ENCODE data around the gene RNF112. TPM values are rescaled to one million over a fixed set of nuclear protein-coding genes. Genes with fewer than 3 reads are reported as not detected.
"Not testable (repeated sequence)": the region's sequence is repeated elsewhere in the genome, so short reads cannot be mapped to it uniquely, and the experiment has no call there.

The RNF112 gene
- total RNA-seq, 1 experiment from 2014 or later: 0.18 TPM

DNA sequence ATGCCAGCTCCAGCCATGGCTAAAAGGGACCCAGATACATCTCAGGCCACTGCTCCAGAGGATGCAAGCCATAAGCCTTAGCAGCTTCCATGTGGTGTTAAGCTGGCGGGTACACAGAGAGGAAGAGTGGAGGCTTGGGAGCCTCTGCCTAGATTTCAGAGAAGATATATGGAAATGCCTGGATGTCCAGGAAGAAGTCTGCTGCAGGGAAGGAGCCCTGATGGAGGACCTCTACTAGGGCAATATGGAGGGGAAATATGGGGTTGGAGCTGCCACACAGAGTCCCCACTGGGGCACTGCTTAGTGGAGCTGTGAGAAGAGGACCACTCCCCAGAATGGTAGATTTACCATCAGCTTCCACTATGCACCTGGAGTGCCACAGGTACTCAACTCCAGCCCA lies 32.1 kb downstream of the RNF112 start:
- no peak for ATAC-seq
- intact Hi-C loops (cut with micrococcal nuclease): no loop called here
- Histone ChIP-seq H4K20me1 (ENCODE audit: low read length) (no peaks in the 10 kb centered on the region), H3K36me3 (ENCODE audit: low read depth, low read length) (no peaks in the 10 kb centered on the region), H3K79me2 (ENCODE audit: low read length) (no peaks in the 10 kb centered on the region), H3K4me3 (ENCODE audit: low read length) (no peak overlapping the region), H3K9ac (ENCODE audit: low read length) (no peak overlapping the region), H3K4me1 (ENCODE audit: insufficient read depth, low read length) (no peaks in the 10 kb centered on the region), H3K4me2 (ENCODE audit: low read length) (no peak overlapping the region), H3F3A (ENCODE audit: low read length, unreplicated experiment) (no peaks in the 10 kb centered on the region), H2AFZ (ENCODE audit: low read length) (no peak overlapping the region), H3K27ac (ENCODE audit: low read length) (no peak overlapping the region), H3K27me3 (ENCODE audit: low read length) (no peaks in the 10 kb centered on the region), H3K9me2 (replicated peaks; ENCODE audit: low read length) (no peaks in the 10 kb centered on the region), H3K9me3 (ENCODE audit: low read length) (peaks cover 8% of the 10 kb centered on the region)
- no peak for DNase-seq
- CTCF ChIA-PET: no interaction called here
- no TSS peak for BruUV-seq (replicated peaks)
- POLR2A ChIA-PET (ENCODE audit: unreplicated experiment): no interaction called here
- TF ChIP-seq EZH2 (IDR thresholded peaks at IDR 0.05; ENCODE audit: low read length, unreplicated experiment) (no peak), EZH2phosphoT487 (IDR thresholded peaks at IDR 0.05; ENCODE audit: borderline replicate concordance, low read length) (no peak)
- TF ChIP-seq, protein P1, sequence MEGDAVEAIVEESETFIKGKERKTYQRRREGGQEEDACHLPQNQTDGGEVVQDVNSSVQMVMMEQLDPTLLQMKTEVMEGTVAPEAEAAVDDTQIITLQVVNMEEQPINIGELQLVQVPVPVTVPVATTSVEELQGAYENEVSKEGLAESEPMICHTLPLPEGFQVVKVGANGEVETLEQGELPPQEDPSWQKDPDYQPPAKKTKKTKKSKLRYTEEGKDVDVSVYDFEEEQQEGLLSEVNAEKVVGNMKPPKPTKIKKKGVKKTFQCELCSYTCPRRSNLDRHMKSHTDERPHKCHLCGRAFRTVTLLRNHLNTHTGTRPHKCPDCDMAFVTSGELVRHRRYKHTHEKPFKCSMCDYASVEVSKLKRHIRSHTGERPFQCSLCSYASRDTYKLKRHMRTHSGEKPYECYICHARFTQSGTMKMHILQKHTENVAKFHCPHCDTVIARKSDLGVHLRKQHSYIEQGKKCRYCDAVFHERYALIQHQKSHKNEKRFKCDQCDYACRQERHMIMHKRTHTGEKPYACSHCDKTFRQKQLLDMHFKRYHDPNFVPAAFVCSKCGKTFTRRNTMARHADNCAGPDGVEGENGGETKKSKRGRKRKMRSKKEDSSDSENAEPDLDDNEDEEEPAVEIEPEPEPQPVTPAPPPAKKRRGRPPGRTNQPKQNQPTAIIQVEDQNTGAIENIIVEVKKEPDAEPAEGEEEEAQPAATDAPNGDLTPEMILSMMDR (conservative IDR thresholded peaks at IDR 0.05; ENCODE audit: low read depth, low read length): no peak

DNA sequence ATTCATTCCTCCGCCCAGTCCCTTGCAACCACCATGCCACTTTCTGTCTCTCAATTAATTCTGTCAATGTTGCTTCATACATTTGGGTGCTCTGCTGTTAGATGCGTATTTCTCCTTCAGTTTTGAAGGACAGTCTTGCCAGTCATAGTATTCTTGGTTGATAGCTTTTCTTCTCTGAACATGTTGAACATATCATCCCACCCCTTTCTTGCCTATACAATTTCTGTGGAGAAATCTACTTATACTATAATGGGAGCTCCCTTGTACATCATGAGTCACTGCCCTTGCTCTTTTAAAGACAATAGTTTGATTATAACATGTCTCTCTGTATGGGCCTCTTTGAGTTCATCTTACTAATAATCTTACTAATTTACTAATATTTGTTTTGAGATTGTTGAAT lies 34.1 kb downstream of the RNF112 start:
- Histone ChIP-seq H3K4me1 (ENCODE audit: insufficient read depth, low read length) (peaks cover 11% of the 10 kb centered on the region), H3K9ac (ENCODE audit: low read length) (no peak overlapping the region), H3K9me3 (ENCODE audit: low read length) (peaks cover 8% of the 10 kb centered on the region), H3K4me3 (ENCODE audit: low read length) (no peak overlapping the region), H3K79me2 (ENCODE audit: low read length) (no peaks in the 10 kb centered on the region), H2AFZ (ENCODE audit: low read length) (no peak overlapping the region), H3K4me2 (ENCODE audit: low read length) (no peak overlapping the region), H3K27ac (ENCODE audit: low read length) (no peak overlapping the region), H3K27me3 (ENCODE audit: low read length) (no peaks in the 10 kb centered on the region), H3F3A (ENCODE audit: low read length, unreplicated experiment) (no peaks in the 10 kb centered on the region), H4K20me1 (ENCODE audit: low read length) (no peaks in the 10 kb centered on the region), H3K9me2 (replicated peaks; ENCODE audit: low read length) (no peaks in the 10 kb centered on the region), H3K36me3 (ENCODE audit: low read depth, low read length) (no peaks in the 10 kb centered on the region)
- DNase-seq: no peak
- intact Hi-C loops (cut with micrococcal nuclease): no loop called here
- no peak for ATAC-seq
- CTCF ChIA-PET: no interaction called here
- POLR2A ChIA-PET (ENCODE audit: unreplicated experiment): no interaction called here
- TF ChIP-seq, protein P1 (conservative IDR thresholded peaks at IDR 0.05; ENCODE audit: low read depth, low read length): no peak
- TF ChIP-seq EZH2phosphoT487 (IDR thresholded peaks at IDR 0.05; ENCODE audit: borderline replicate concordance, low read length) (no peak), EZH2 (IDR thresholded peaks at IDR 0.05; ENCODE audit: low read length, unreplicated experiment) (no peak)
- no TSS peak for BruUV-seq (replicated peaks)

DNA sequence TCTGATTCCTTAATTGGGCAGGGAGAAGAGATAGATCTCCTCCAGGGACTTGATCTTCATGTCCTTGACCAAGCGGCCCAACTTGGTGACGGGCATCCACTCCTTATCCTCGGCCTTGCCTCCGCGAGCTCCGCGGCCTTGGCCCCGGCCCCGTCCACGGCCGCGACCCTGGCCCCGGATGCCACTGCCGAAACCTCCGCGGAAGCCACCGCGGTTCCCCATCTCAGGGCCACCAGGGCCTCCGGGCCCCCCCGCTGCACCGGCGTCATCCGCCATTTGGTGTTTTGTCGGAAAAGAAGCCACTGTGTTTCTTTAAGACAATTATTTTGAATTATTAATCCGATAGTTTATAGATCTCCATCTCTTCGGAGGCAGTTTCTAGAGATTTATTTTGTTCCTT lies 35.5 kb downstream of the RNF112 start:
- not testable (repeated sequence) for DNase-seq; H3K9me3 ChIP-seq (ENCODE audit: low read length); H3K27ac ChIP-seq (ENCODE audit: low read length); H3K27me3 ChIP-seq (ENCODE audit: low read length); H4K20me1 ChIP-seq (ENCODE audit: low read length); H3K36me3 ChIP-seq (ENCODE audit: low read depth, low read length); BruUV-seq (replicated peaks); H3K9me2 ChIP-seq (replicated peaks; ENCODE audit: low read length); H3K9ac ChIP-seq (ENCODE audit: low read length); H3K79me2 ChIP-seq (ENCODE audit: low read length); H3F3A ChIP-seq (ENCODE audit: low read length, unreplicated experiment); H3K4me3 ChIP-seq (ENCODE audit: low read length); ATAC-seq
- Histone ChIP-seq H2AFZ (ENCODE audit: low read length) (peak overlapping the region; percentile 68), H3K4me1 (ENCODE audit: insufficient read depth, low read length) (peaks cover 11% of the 10 kb centered on the region), H3K4me2 (ENCODE audit: low read length) (peak overlapping the region; percentile 46; the same call in 1 of the 2 replicates)
- ChIA-PET CTCF (interaction anchor here (0.6 to 1.2 kb wide), 3 partner anchors 68 to 84 kb away, joined by 3 to 17 read pairs (median 6); partner anchors contain the start of genes B9D1 and MAPK7), POLR2A (ENCODE audit: unreplicated experiment) (interaction anchor here (0.6 kb wide), 1 partner anchor 69 kb away, joined by 4 read pairs; no protein-coding TSS in a partner anchor)
- intact Hi-C loops (cut with micrococcal nuclease): loop anchor here (2.0 kb wide), 1 partner anchor 68 kb away; the partner anchor contains the start of gene MAPK7
